ENCODE data around the gene GAS7. TPM values are rescaled to one million over a fixed set of nuclear protein-coding genes. Genes with fewer than 3 reads are reported as not detected.

Gene GAS7
- total RNA-seq, result 1.0 and 2.6 TPM in 2 replicates

GRCh38 chr17:10198509-10199249, at the start of gene GAS7:
TSS of gene GAS7 (minus strand) at chr17:10198606.

GRCh38 chr17:9905078-9905415, 293.4 kb downstream of the GAS7 start, which contains the start of gene RCVRN:
TSS of gene RCVRN (minus strand) at chr17:9905271. CDS start at chr17:9905180, 91 bp downstream.

Other genes starting within 250 kb of the GAS7 start
- not detected in 2 replicates for gene MYH13, start 174.4 kb upstream of the GAS7 start, total RNA-seq
- not detected in 2 replicates for gene MYH8, start 223.3 kb upstream of the GAS7 start, total RNA-seq